OCI-LY1 (cell line): Measurements from ENCODE around the gene NDUFAB1.
"Not testable (repeated sequence)": the region's sequence is repeated elsewhere in the genome, so short reads cannot be mapped to it uniquely, and the experiment has no call there.

ENCODE experiments used
- H2AFZ ChIP-seq: fragments of 200-600 bp; sonication (generic), shearing (Covaris generic); 2 replicates; pipeline ENCODE4 v1.6.0; 2014; ENCODE audit warnings: antibody characterized with exemption, mild to moderate bottlenecking, low read length
- H3F3A ChIP-seq: fragments of 200-600 bp; sonication (generic), shearing (Covaris generic); 2 replicates; pipeline ENCODE4 v1.6.0; 2014; ENCODE audit warnings: mild to moderate bottlenecking, antibody characterized with exemption, low read length, moderate library complexity; ENCODE audit not compliant: insufficient read depth
- H3K27ac ChIP-seq: fragments of 200-600 bp; sonication (generic); 2 replicates; pipeline ENCODE4 v1.5.1; 2014; ENCODE audit warnings: low read length, mixed run types, mild to moderate bottlenecking, low read depth; ENCODE audit not compliant: poor library complexity, severe bottlenecking
- H3K27me3 ChIP-seq: fragments of 200-600 bp; sonication (generic); 2 replicates; pipeline ENCODE4 v1.6.0; 2014; ENCODE audit warnings: antibody characterized with exemption, mild to moderate bottlenecking, low read length, moderate library complexity; ENCODE audit not compliant: insufficient read depth
- H3K36me3 ChIP-seq: fragments of 200-600 bp; sonication (generic); 2 replicates; pipeline ENCODE4 v1.6.1; 2014; ENCODE audit warnings: mild to moderate bottlenecking, antibody characterized with exemption, low read length, moderate library complexity, mixed read lengths; ENCODE audit not compliant: insufficient read depth
- H3K4me1 ChIP-seq: fragments of 200-600 bp; sonication (generic); 2 replicates; pipeline ENCODE4 v1.5.1; 2014; ENCODE audit warnings: mild to moderate bottlenecking, low read length, moderate library complexity; ENCODE audit not compliant: insufficient read depth, severe bottlenecking
- H3K4me2 ChIP-seq: fragments of 200-600 bp; sonication (generic), shearing (Covaris generic); 2 replicates; pipeline ENCODE4 v1.6.1; 2014; ENCODE audit warnings: low read length
- H3K4me3 ChIP-seq: fragments of 200-600 bp; sonication (generic); 2 replicates; pipeline ENCODE4 v1.5.1; 2014; ENCODE audit warnings: low read length, low read depth, mild to moderate bottlenecking, mixed read lengths; ENCODE audit not compliant: poor library complexity, severe bottlenecking
- H3K79me2 ChIP-seq: fragments of 200-600 bp; shearing (Covaris generic); 2 replicates; pipeline ENCODE4 v1.6.1; 2016; ENCODE audit warnings: mixed run types, low read length, mixed read lengths; ENCODE audit not compliant: insufficient read depth
- H3K9ac ChIP-seq: fragments of 200-600 bp; sonication (generic), shearing (Covaris generic); 2 replicates; pipeline ENCODE4 v1.6.1; 2014; ENCODE audit warnings: mild to moderate bottlenecking, low read length, mixed read lengths
- H3K9me2 ChIP-seq: fragments of 200-600 bp; sonication (generic), shearing (Covaris generic); 2 replicates; pipeline ENCODE4 v1.6.1; 2014; ENCODE audit warnings: low read depth, mild to moderate bottlenecking, low read length, mixed read lengths
- H3K9me3 ChIP-seq: fragments of 200-600 bp; shearing (Covaris generic); 2 replicates; pipeline ENCODE4 v1.6.1; 2014; ENCODE audit warnings: low read length, mixed read lengths
- H4K20me1 ChIP-seq: fragments of 200-600 bp; sonication (generic), shearing (Covaris generic); 2 replicates; pipeline ENCODE4 v1.6.0; 2016; ENCODE audit warnings: mild to moderate bottlenecking, low read length; ENCODE audit not compliant: insufficient read depth
- CTCF ChIP-seq: fragments of 200-600 bp; sonication (generic), shearing (Covaris generic); IDR thresholded peaks from 2 replicates; pipeline ENCODE4 v1.5.1; 2017; ENCODE audit warnings: mild to moderate bottlenecking, antibody characterized with exemption, low read length, moderate library complexity, mixed read lengths
- EZH2 ChIP-seq: fragments of 200-600 bp; sonication (generic), shearing (Covaris generic); IDR thresholded peaks from 2 replicates; pipeline ENCODE4 v1.8.0; 2017; ENCODE audit warnings: borderline replicate concordance, mixed run types, mild to moderate bottlenecking, antibody characterized with exemption, low read length, moderate library complexity, mixed read lengths

NDUFAB1 gene

GRCh38 chr16:23549938-23550337, 46.2 kb downstream of the NDUFAB1 start:
- no peaks in the 10 kb centered on the region for H3K79me2 ChIP-seq
- no peaks in the 10 kb centered on the region for H3F3A ChIP-seq
- H3K27me3 ChIP-seq: no peaks in the 10 kb centered on the region
- peaks cover 5% of the 10 kb centered on the region for H3K4me1 ChIP-seq
- TF ChIP-seq CTCF (no peak), EZH2 (no peak)
- H3K27ac ChIP-seq: no peak overlapping the region
- H4K20me1 ChIP-seq: no peaks in the 10 kb centered on the region
- H3K9me3 ChIP-seq: no peaks in the 10 kb centered on the region
- H3K9ac ChIP-seq: no peak overlapping the region
- H2AFZ ChIP-seq: no peak overlapping the region
- no peak overlapping the region for H3K4me2 ChIP-seq
- H3K9me2 ChIP-seq: no peaks in the 10 kb centered on the region
- peaks cover 72% of the 10 kb centered on the region for H3K36me3 ChIP-seq
- no peak overlapping the region for H3K4me3 ChIP-seq

- no peaks in the 10 kb centered on the region for H3F3A ChIP-seq
Measured at GRCh38 chr16:23544436-23544835, 51.7 kb downstream of the NDUFAB1 start.

GRCh38 chr16:23540817-23541178, 55.3 kb downstream of the NDUFAB1 start:
- H3K27me3 ChIP-seq, H3K9me3 ChIP-seq, H3K9ac ChIP-seq, H3K4me1 ChIP-seq, H4K20me1 ChIP-seq, H3K4me2 ChIP-seq, H3K4me3 ChIP-seq, H2AFZ ChIP-seq, H3K79me2 ChIP-seq, H3K9me2 ChIP-seq, H3K27ac ChIP-seq, H3F3A ChIP-seq: not testable (repeated sequence)
- peaks cover 81% of the 10 kb centered on the region for H3K36me3 ChIP-seq

More at GRCh38 chr16:23544436-23544835, 51.7 kb downstream of the NDUFAB1 start:
- peaks cover 82% of the 10 kb centered on the region for H3K36me3 ChIP-seq
- no peak overlapping the region for H3K27ac ChIP-seq
- no peaks in the 10 kb centered on the region for H3K4me1 ChIP-seq
- H2AFZ ChIP-seq: no peak overlapping the region
- H3K4me2 ChIP-seq: no peak overlapping the region
- no peaks in the 10 kb centered on the region for H3K27me3 ChIP-seq
- H3K9me3 ChIP-seq: no peaks in the 10 kb centered on the region
- TF ChIP-seq CTCF (no peak), EZH2 (no peak)
- no peak overlapping the region for H3K9ac ChIP-seq
- H3K4me3 ChIP-seq: no peak overlapping the region
- H3K9me2 ChIP-seq: no peaks in the 10 kb centered on the region
- H4K20me1 ChIP-seq: no peaks in the 10 kb centered on the region
- H3K79me2 ChIP-seq: no peaks in the 10 kb centered on the region

GRCh38 chr16:23539984-23540816, 55.9 kb downstream of the NDUFAB1 start:
- no peaks in the 10 kb centered on the region for H3K27me3 ChIP-seq
- H3F3A ChIP-seq: no peaks in the 10 kb centered on the region
- TF ChIP-seq EZH2: no peak
- TF ChIP-seq CTCF: no peak
- no peaks in the 10 kb centered on the region for H3K9me3 ChIP-seq
- H3K36me3 ChIP-seq: peaks cover 81% of the 10 kb centered on the region
- no peak overlapping the region for H3K27ac ChIP-seq
- H3K4me2 ChIP-seq: no peak overlapping the region
- no peaks in the 10 kb centered on the region for H3K9me2 ChIP-seq
- no peak overlapping the region for H3K4me3 ChIP-seq
- H3K79me2 ChIP-seq: no peaks in the 10 kb centered on the region
- no peak overlapping the region for H3K9ac ChIP-seq
- H4K20me1 ChIP-seq: no peaks in the 10 kb centered on the region
- no peak overlapping the region for H2AFZ ChIP-seq
- H3K4me1 ChIP-seq: no peaks in the 10 kb centered on the region
